ENCODE data around the gene USP15.

Gene USP15

GRCh38 chr12:62217466-62218194, 42.6 kb upstream of the USP15 start:
- TF ChIP-seq FOXP2 (optimal IDR thresholded peaks at IDR 0.05; ENCODE audit: borderline replicate concordance, extremely low read depth, extremely low read length, insufficient read depth), result no peak
- TF ChIP-seq POLR2AphosphoS5 (IDR thresholded peaks at IDR 0.05; ENCODE audit: low read depth, low read length), result no peak
- no peak for TF ChIP-seq REST (IDR thresholded peaks at IDR 0.05; ENCODE audit: insufficient read depth in 1 of 2, low read depth in 2 of 2, low read length in 2 of 2)
- no peak for TF ChIP-seq SIN3A (IDR thresholded peaks at IDR 0.05; ENCODE audit: borderline replicate concordance, insufficient read depth, low read length)

- no peak for TF ChIP-seq POLR2AphosphoS5 (IDR thresholded peaks at IDR 0.05; ENCODE audit: low read depth, low read length)
- TF ChIP-seq FOXP2 (optimal IDR thresholded peaks at IDR 0.05; ENCODE audit: borderline replicate concordance, extremely low read depth, extremely low read length, insufficient read depth), result no peak
- no peak for TF ChIP-seq SIN3A (IDR thresholded peaks at IDR 0.05; ENCODE audit: borderline replicate concordance, insufficient read depth, low read length)
- TF ChIP-seq REST (IDR thresholded peaks at IDR 0.05; ENCODE audit: insufficient read depth in 1 of 2, low read depth in 2 of 2, low read length in 2 of 2), result no peak
- no peak for TF ChIP-seq TAF1 (IDR thresholded peaks at IDR 0.05; ENCODE audit: borderline replicate concordance, insufficient read depth, low read length)
Measured at GRCh38 chr12:62221107-62221506, 39.1 kb upstream of the USP15 start.

- no peak for TF ChIP-seq TAF1 (IDR thresholded peaks at IDR 0.05; ENCODE audit: borderline replicate concordance, insufficient read depth, low read length)
- no peak for TF ChIP-seq FOXP2 (optimal IDR thresholded peaks at IDR 0.05; ENCODE audit: borderline replicate concordance, extremely low read depth, extremely low read length, insufficient read depth)
- no peak for TF ChIP-seq POLR2AphosphoS5 (IDR thresholded peaks at IDR 0.05; ENCODE audit: low read depth, low read length)
- no peak for TF ChIP-seq REST (IDR thresholded peaks at IDR 0.05; ENCODE audit: insufficient read depth in 1 of 2, low read depth in 2 of 2, low read length in 2 of 2)
- no peak for TF ChIP-seq SIN3A (IDR thresholded peaks at IDR 0.05; ENCODE audit: borderline replicate concordance, insufficient read depth, low read length)
Measured at GRCh38 chr12:62224601-62225000, 35.6 kb upstream of the USP15 start.

- TF ChIP-seq REST (IDR thresholded peaks at IDR 0.05; ENCODE audit: insufficient read depth in 1 of 2, low read depth in 2 of 2, low read length in 2 of 2), result no peak
- no peak for TF ChIP-seq SIN3A (IDR thresholded peaks at IDR 0.05; ENCODE audit: borderline replicate concordance, insufficient read depth, low read length)
- no peak for TF ChIP-seq POLR2AphosphoS5 (IDR thresholded peaks at IDR 0.05; ENCODE audit: low read depth, low read length)
- no peak for TF ChIP-seq FOXP2 (optimal IDR thresholded peaks at IDR 0.05; ENCODE audit: borderline replicate concordance, extremely low read depth, extremely low read length, insufficient read depth)
- TF ChIP-seq TAF1 (IDR thresholded peaks at IDR 0.05; ENCODE audit: borderline replicate concordance, insufficient read depth, low read length), result no peak
Measured at GRCh38 chr12:62227091-62227490, 33.1 kb upstream of the USP15 start.

Measured in PFSK-1 (cell line).